Esophagus muscularis mucosa (tissue), 4 donors: ENCODE results near the gene STRN4. TPM values are rescaled to one million over a fixed set of nuclear protein-coding genes. Genes with fewer than 3 reads are reported as not detected.

Experiments used
- DNase-seq: peaks from one replicate; pipeline ENCODE4 v3.0.0-alpha.2; 2017; ENCODE audit errors: extremely low spot score
- H3K27ac ChIP-seq, 4 donors: fragments of 200-600 bp; sonication (generic); replicated peaks in 1 of 4; 1 replicate in 3 of 4; 2 replicates in 1 of 4; pipeline ENCODE4 v1.5.1; 2016 to 2019; ENCODE audit warnings: mild to moderate bottlenecking in 1 of 4
- H3K27me3 ChIP-seq, 4 donors: fragments of 200-600 bp; sonication (generic); one replicate each; pipeline versions ENCODE4 v1.5.1 to v1.6.0; 2016 to 2019
- H3K36me3 ChIP-seq, 4 donors: fragments of 200-600 bp; sonication (generic); one replicate each; pipeline ENCODE4 v1.5.1; 2016 to 2019
- H3K4me1 ChIP-seq, 4 donors: fragments of 200-600 bp; sonication (generic); one replicate each; pipeline ENCODE4 v1.5.1; 2016 to 2019
- H3K4me3 ChIP-seq, 4 donors: fragments of 200-600 bp; sonication (generic); 1 replicate in 2 of 4; 2 replicates in 2 of 4; pipeline ENCODE4 v1.5.1; 2016 to 2019; ENCODE audit warnings: mild to moderate bottlenecking in 4 of 4, moderate library complexity in 1 of 4
- H3K9me3 ChIP-seq, 4 donors: fragments of 200-600 bp; sonication (generic); 1 replicate in 3 of 4; 2 replicates in 1 of 4; pipeline ENCODE4 v1.5.1; 2016 to 2019
- EP300 ChIP-seq: sonication (generic); formaldehyde crosslinking; IDR thresholded peaks from one replicate; pipeline ENCODE4 v1.6.1; 2017; ENCODE audit warnings: antibody characterized with exemption
- POLR2A ChIP-seq: fragments of 450-650 bp; IDR thresholded peaks from one replicate; pipeline ENCODE4 v1.6.1; 2017; ENCODE audit warnings: antibody characterized with exemption, moderate library complexity, mild to moderate bottlenecking, low read depth
- POLR2AphosphoS5 ChIP-seq, 2 donors: sonication (generic); formaldehyde crosslinking; IDR thresholded peaks; one replicate each; pipeline ENCODE4 v1.6.1; 2017; ENCODE audit warnings: antibody characterized with exemption in 2 of 2
- WGBS: methylation state at CpG from one replicate; pipeline ENCODE4 v1.1.5; 2018; 5-methylcytosine and 5-hydroxymethylcytosine counted together
- intact Hi-C: fragments of 100-400 bp; cut with DNase I; formaldehyde crosslinking; loops from one replicate; pipeline ENCODE4 v1.15.1; 2023
- total RNA-seq, 4 donors: library from RNA; depleted of rRNA; stranded (reverse); fragments of >200 nt; gene quantifications; one replicate each; pipeline versions ENCODE4 v1.1.0 to v1.2.1, GENCODE V29; 2016
- TF ChIP-seq, protein P1 (sequence below), 3 experiments: fragments of 200-600 bp in 2 of 3; fragments of 450-650 bp in 1 of 3; sonication (generic) in 2 of 3; IDR thresholded peaks; one replicate each; pipeline ENCODE4 v1.5.1; 2017 to 2019; ENCODE audit warnings: antibody characterized with exemption in 3 of 3, mild to moderate bottlenecking in 2 of 3, moderate library complexity in 1 of 3

The STRN4 gene
- total RNA-seq, 4 donors from 2014 or later, result 85.2 to 119 (median 101) TPM

DNA sequence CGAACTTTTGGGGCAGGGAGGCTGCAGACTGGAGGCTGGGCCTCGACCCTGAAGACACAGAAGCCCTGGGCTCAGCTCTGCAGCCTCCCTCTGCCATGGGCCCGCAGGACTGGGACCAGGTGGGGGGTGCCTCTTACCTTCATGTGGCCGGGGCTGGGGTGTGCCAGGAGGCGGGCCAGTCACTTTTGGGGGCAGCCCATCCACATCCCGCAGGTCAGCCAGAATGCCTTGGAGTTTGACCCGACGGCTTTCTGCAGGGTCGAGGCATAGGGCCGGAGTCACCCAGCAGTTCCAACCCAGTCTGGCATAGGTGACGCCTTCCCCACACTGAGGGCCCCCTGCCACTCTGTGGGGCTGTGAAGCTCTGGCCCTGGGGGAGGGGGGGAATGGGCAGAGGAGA, 18.5 kb downstream of the STRN4 start:
- 87% methylated on average over 3 of the region's 11 CpGs for WGBS
- no peak for DNase-seq
- Histone ChIP-seq H3K27ac (peak overlapping the region; percentile 24 to 64 (median 46)), H3K4me1 (peaks cover 15 to 54% (median 48%) of the 10 kb centered on the region in 4 donors), H3K36me3 (peaks cover 59 to 100% (median 97%) of the 10 kb centered on the region in 4 donors), H3K27me3 (no peaks in the 10 kb centered on the region), H3K9me3 (no peaks in the 10 kb centered on the region), H3K4me3 (no peak overlapping the region)
- intact Hi-C loops, result loop anchor here (2.0 kb wide), 1 partner anchor 23 kb away; no protein-coding TSS in a partner anchor
- TF ChIP-seq POLR2A (no peak), POLR2AphosphoS5 (IDR thresholded peaks at IDR 0.05) (no peak), EP300 (no peak)
- TF ChIP-seq, protein P1, sequence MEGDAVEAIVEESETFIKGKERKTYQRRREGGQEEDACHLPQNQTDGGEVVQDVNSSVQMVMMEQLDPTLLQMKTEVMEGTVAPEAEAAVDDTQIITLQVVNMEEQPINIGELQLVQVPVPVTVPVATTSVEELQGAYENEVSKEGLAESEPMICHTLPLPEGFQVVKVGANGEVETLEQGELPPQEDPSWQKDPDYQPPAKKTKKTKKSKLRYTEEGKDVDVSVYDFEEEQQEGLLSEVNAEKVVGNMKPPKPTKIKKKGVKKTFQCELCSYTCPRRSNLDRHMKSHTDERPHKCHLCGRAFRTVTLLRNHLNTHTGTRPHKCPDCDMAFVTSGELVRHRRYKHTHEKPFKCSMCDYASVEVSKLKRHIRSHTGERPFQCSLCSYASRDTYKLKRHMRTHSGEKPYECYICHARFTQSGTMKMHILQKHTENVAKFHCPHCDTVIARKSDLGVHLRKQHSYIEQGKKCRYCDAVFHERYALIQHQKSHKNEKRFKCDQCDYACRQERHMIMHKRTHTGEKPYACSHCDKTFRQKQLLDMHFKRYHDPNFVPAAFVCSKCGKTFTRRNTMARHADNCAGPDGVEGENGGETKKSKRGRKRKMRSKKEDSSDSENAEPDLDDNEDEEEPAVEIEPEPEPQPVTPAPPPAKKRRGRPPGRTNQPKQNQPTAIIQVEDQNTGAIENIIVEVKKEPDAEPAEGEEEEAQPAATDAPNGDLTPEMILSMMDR (IDR thresholded peaks at IDR 0.05), result no peak

DNA sequence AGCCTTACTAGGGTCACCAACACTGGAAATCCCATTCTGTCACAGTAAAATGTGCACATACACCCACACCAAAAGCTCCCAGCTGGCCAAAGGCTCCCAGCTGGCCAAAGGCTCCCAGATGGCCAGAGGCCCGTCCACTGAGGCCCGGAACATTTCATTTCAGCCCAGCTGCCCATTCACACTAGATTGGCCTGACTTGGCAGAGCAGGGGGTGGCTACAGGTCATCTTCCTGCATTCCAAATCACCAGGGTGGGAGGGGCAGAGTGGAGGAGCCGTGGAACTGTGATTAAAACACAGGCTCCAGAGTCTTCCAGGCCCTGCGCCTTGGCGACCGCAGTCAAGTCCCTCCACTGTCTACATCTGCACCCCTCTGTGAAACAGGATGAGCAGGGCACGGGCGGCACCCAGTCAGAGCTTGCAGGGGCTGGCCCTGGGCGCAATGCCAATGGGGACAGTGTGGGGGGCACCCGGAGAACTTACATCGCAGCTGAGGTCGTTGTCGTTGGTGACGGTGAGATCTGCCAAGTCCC, 19.2 kb downstream of the STRN4 start:
- H3K27ac ChIP-seq, result peak overlapping the region in 2 of 4 donors; percentile 24 to 64
- H3K27me3 ChIP-seq, result no peaks in the 10 kb centered on the region
- intact Hi-C loops, result no loop called here
- WGBS, result 65% methylated on average over 13 of the region's 14 CpGs
- no peak for DNase-seq
- no peak for TF ChIP-seq POLR2A
- no peak for TF ChIP-seq EP300
- TF ChIP-seq, protein P1 (IDR thresholded peaks at IDR 0.05), result no peak
- TF ChIP-seq POLR2AphosphoS5 (IDR thresholded peaks at IDR 0.05), result no peak
- H3K4me3 ChIP-seq, result no peak overlapping the region
- H3K36me3 ChIP-seq, result peaks cover 61 to 100% (median 97%) of the 10 kb centered on the region in 4 donors
- peaks cover 15 to 48% (median 41%) of the 10 kb centered on the region in 4 donors for H3K4me1 ChIP-seq
- no peaks in the 10 kb centered on the region for H3K9me3 ChIP-seq

DNA sequence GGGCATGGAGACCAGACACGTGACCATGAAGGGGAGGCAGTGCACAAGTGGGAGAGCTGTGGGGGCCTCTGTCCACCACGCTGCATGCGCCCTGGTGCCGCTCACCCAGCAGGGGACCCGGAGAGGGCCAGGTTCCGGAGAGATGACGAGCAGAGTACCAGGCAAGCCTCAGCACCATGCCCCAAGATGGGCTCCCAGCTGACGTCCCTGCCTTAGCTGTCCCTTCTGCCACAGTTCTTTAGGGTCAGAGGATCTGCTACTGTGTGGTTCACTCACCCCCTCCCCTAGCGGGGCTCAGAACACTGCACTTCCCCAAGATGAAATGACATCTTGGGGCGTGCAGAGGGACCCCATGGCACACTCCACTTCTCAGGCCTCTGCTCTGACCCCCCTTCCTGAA, 19.7 kb downstream of the STRN4 start:
- H3K36me3 ChIP-seq, result peaks cover 65 to 100% (median 97%) of the 10 kb centered on the region in 4 donors
- H3K4me1 ChIP-seq, result peaks cover 15 to 44% (median 39%) of the 10 kb centered on the region in 4 donors
- 83% methylated on average over 10 of the region's 10 CpGs for WGBS
- H3K27me3 ChIP-seq, result no peaks in the 10 kb centered on the region
- H3K27ac ChIP-seq, result no peak overlapping the region
- DNase-seq, result no peak
- no peaks in the 10 kb centered on the region for H3K9me3 ChIP-seq
- no peak overlapping the region for H3K4me3 ChIP-seq
- intact Hi-C loops, result no loop called here
- TF ChIP-seq POLR2AphosphoS5 (IDR thresholded peaks at IDR 0.05) (no peak), POLR2A (no peak), EP300 (no peak)
- TF ChIP-seq, protein P1 (IDR thresholded peaks at IDR 0.05), result no peak

DNA sequence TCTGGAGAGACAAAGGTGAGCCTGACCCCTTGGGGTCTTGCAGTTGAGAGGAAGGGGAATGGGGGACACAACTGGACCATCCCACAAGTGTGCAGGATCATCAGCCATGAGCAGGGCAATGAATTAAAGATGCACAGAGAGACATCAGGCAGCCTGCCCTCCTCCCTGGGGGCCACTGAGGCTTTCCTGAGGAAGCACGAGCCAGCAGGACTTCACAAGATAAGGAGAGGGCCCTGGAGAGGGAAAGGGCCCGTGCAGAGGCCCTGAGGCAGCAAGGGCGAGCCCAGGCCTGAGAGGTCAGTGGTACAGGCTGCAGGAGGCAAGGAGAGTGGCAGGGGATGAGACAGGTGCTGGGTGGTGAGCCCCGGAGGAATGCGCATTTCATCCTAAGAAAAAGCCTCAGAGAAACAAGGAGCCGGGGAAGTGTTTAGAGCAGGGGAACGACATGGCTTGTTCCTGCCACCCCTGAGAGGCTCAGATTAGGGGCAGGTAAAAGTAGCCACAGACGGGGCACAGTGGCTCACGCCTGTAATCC, 20.3 kb downstream of the STRN4 start:
- intact Hi-C loops, result no loop called here
- H3K9me3 ChIP-seq, result no peaks in the 10 kb centered on the region
- no peaks in the 10 kb centered on the region for H3K27me3 ChIP-seq
- H3K4me3 ChIP-seq, result no peak overlapping the region
- H3K27ac ChIP-seq, result no peak overlapping the region
- 76% methylated on average over 9 of the region's 9 CpGs for WGBS
- peaks cover 65 to 100% (median 97%) of the 10 kb centered on the region in 4 donors for H3K36me3 ChIP-seq
- TF ChIP-seq EP300 (no peak), POLR2AphosphoS5 (IDR thresholded peaks at IDR 0.05) (no peak), POLR2A (no peak)
- TF ChIP-seq, protein P1 (IDR thresholded peaks at IDR 0.05), result no peak
- peaks cover 15 to 44% (median 37%) of the 10 kb centered on the region in 4 donors for H3K4me1 ChIP-seq
- no peak for DNase-seq
